ENCODE measurements around the gene CSRNP2. TPM values are rescaled to one million over a fixed set of nuclear protein-coding genes. Genes with fewer than 3 reads are reported as not detected.

The CSRNP2 gene
- total and polyA plus RNA-seq, 2 of the 13 experiments (the other 11 are each of a cell fraction or from before 2014, with no cell fraction given) = 4.8 to 7.3 TPM

GRCh38 chr12:51033048-51033447 is 50.3 kb downstream of the CSRNP2 start (continued):
- TF ChIP-seq ZNF609 (CRISPR knock-in tag; IDR thresholded peaks at IDR 0.05; ENCODE audit: borderline replicate concordance) (no peak), ZNF841 (CRISPR knock-in tag; IDR thresholded peaks at IDR 0.05; ENCODE audit: borderline replicate concordance) (no peak), FOXK2 (IDR thresholded peaks at IDR 0.05) (no peak), ZNF768 (CRISPR knock-in tag; IDR thresholded peaks at IDR 0.05) (no peak), AKNA (CRISPR knock-in tag; IDR thresholded peaks at IDR 0.05; ENCODE audit: borderline replicate concordance) (no peak), ZNF430 (CRISPR knock-in tag; IDR thresholded peaks at IDR 0.05) (no peak)

Data from HepG2 (cell line).